ENCODE data around the gene XRCC1. TPM values are rescaled to one million over a fixed set of nuclear protein-coding genes. Genes with fewer than 3 reads are reported as not detected.
A peak's percentile ranks its signal among the peaks of the same experiment; 100 is the strongest.

Gene XRCC1
- total and polyA plus RNA-seq, 8 donors = 25.2 to 70.0 (median 56.9) TPM

- intact Hi-C loops (cut with DNase I) = no loop called here
- no peak for TF ChIP-seq CTCF (IDR thresholded peaks at IDR 0.05)
These were observed 5.7 kb downstream of the XRCC1 start for GRCh38 chr19:43569657-43570056.

GRCh38 chr19:43564800-43565199 lies 10.5 kb downstream of the XRCC1 start:
- Histone ChIP-seq H3K4me1 (peaks cover 0 to 25% of the 10 kb centered on the region in 2 donors), H3K4me3 (no peak overlapping the region), H3K27ac (no peak overlapping the region), H3K27me3 (no peaks in the 10 kb centered on the region), H3K9me3 (no peaks in the 10 kb centered on the region), H3K36me3 (peaks cover 0 to 18% of the 10 kb centered on the region in 2 donors)
- intact Hi-C loops (cut with DNase I) = no loop called here
- no peak for ATAC-seq
- DNase-seq = no peak
- TF ChIP-seq CTCF (IDR thresholded peaks at IDR 0.05) = no peak

More at GRCh38 chr19:43569657-43570056, 5.7 kb downstream of the XRCC1 start:
- Histone ChIP-seq H3K4me1 (peaks cover 5 to 17% of the 10 kb centered on the region in 2 donors), H3K27ac (no peak overlapping the region), H3K36me3 (peaks cover 0 to 6% of the 10 kb centered on the region in 2 donors), H3K27me3 (no peaks in the 10 kb centered on the region), H3K9me3 (no peaks in the 10 kb centered on the region), H3K4me3 (no peak overlapping the region)
- ATAC-seq (no peak), DNase-seq (no peak)

- TF ChIP-seq CTCF (IDR thresholded peaks at IDR 0.05) = no peak
- Histone ChIP-seq H3K9me3 (no peaks in the 10 kb centered on the region), H3K27ac (peak overlapping the region in 1 of 2 donors; percentile 89), H3K4me3 (no peak overlapping the region), H3K36me3 (peaks cover 0 to 25% of the 10 kb centered on the region in 2 donors), H3K4me1 (peaks cover 0 to 25% of the 10 kb centered on the region in 2 donors), H3K27me3 (no peaks in the 10 kb centered on the region)
- ATAC-seq (no peak), DNase-seq (no peak)
- intact Hi-C loops (cut with DNase I) = no loop called here
These were observed 11.4 kb downstream of the XRCC1 start for GRCh38 chr19:43563816-43564457.

- Histone ChIP-seq H3K4me3 (no peak overlapping the region), H3K36me3 (peaks cover 0 to 30% of the 10 kb centered on the region in 2 donors), H3K27ac (peak overlapping the region; percentile 65 to 89), H3K9me3 (no peaks in the 10 kb centered on the region), H3K4me1 (peaks cover 0 to 25% of the 10 kb centered on the region in 2 donors), H3K27me3 (no peaks in the 10 kb centered on the region)
- DNase-seq = peak in 3 of 4 donors; percentile 40 to 89 (median 87)
- TF ChIP-seq CTCF (IDR thresholded peaks at IDR 0.05) = no peak
- intact Hi-C loops (cut with DNase I) = no loop called here
- ATAC-seq = peak; percentile 81
These were observed 12.6 kb downstream of the XRCC1 start for GRCh38 chr19:43562698-43563241.

GRCh38 chr19:43562226-43562697 lies 13.1 kb downstream of the XRCC1 start:
- Histone ChIP-seq H3K9me3 (no peaks in the 10 kb centered on the region), H3K27me3 (no peaks in the 10 kb centered on the region), H3K27ac (peak overlapping the region; percentile 21 to 89), H3K4me1 (peaks cover 0 to 25% of the 10 kb centered on the region in 2 donors), H3K36me3 (peaks cover 0 to 30% of the 10 kb centered on the region in 2 donors), H3K4me3 (no peak overlapping the region)
- TF ChIP-seq CTCF (IDR thresholded peaks at IDR 0.05) = no peak
- ATAC-seq (no peak), DNase-seq (no peak)
- intact Hi-C loops (cut with DNase I) = no loop called here

All from left lung (tissue), 10 donors.